Memory B cell (primary cell): Measurements from ENCODE around the gene TRAPPC6A.

Experiments used
- ATAC-seq: fragments of 150-1000 bp; cut with Tn5 transposase; 2 replicates; pipeline ENCODE4 v1.10.0; 2021; ENCODE audit warnings: low read depth, mild to moderate bottlenecking, moderate library complexity
- DNase-seq, 2 donors: peaks; one replicate each; pipeline ENCODE4 v3.0.0; 2022; ENCODE audit warnings: low spot score in 2 of 2
- H3K27ac Mint-ChIP-seq: one replicate; pipeline ENCODE4 v1.8.0; 2022; ENCODE audit warnings: mild to moderate bottlenecking, moderate library complexity, mixed read lengths
- H3K27me3 Mint-ChIP-seq: one replicate; pipeline ENCODE4 v1.8.0; 2022; ENCODE audit warnings: mixed read lengths
- H3K36me3 Mint-ChIP-seq: one replicate; pipeline ENCODE4 v1.8.0; 2022; ENCODE audit warnings: mild to moderate bottlenecking, mixed read lengths
- H3K4me1 Mint-ChIP-seq: one replicate; pipeline ENCODE4 v1.8.0; 2022; ENCODE audit warnings: mixed read lengths
- H3K4me3 Mint-ChIP-seq: one replicate; pipeline ENCODE4 v1.8.0; 2022; ENCODE audit warnings: mild to moderate bottlenecking, moderate library complexity, mixed read lengths
- H3K9me3 Mint-ChIP-seq: one replicate; pipeline ENCODE4 v1.8.0; 2022; ENCODE audit warnings: mixed read lengths

The TRAPPC6A gene

DNA sequence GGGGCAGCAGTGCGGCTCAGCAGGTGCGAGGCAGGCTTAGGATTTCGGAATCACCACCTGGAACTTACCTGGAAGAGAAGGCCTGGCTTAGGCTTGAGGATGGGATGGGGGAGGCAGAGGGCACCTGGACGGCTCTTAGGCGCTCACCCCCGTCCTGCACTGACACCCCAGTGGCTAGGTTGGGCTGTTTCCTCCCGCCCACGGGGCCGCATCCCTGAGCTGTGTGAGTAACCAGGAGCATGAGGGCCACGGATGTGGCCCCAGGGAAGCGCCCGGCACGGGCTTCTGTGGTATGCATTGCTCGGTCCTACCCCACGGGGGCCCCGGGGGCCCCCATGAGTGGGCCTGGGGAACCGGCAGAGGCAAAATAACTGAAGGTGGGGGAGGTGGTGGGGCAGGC lies 14.9 kb downstream of the TRAPPC6A start:
- Mint-ChIP-seq H3K27me3 (peaks cover 18% of the 10 kb centered on the region), H3K9me3 (no peaks in the 10 kb centered on the region), H3K27ac (no peak overlapping the region), H3K4me3 (no peak overlapping the region), H3K36me3 (no peaks in the 10 kb centered on the region), H3K4me1 (peaks cover 20% of the 10 kb centered on the region)
- ATAC-seq (no peak), DNase-seq (no peak)

- Mint-ChIP-seq H3K9me3 (no peaks in the 10 kb centered on the region), H3K4me3 (no peak overlapping the region), H3K27ac (no peak overlapping the region), H3K4me1 (peaks cover 21% of the 10 kb centered on the region), H3K27me3 (peaks cover 22% of the 10 kb centered on the region), H3K36me3 (no peaks in the 10 kb centered on the region)
- ATAC-seq: no peak
- no peak for DNase-seq
Observed at GRCh38 chr19:45162608-45163143, 15.4 kb downstream of the TRAPPC6A start.

DNA sequence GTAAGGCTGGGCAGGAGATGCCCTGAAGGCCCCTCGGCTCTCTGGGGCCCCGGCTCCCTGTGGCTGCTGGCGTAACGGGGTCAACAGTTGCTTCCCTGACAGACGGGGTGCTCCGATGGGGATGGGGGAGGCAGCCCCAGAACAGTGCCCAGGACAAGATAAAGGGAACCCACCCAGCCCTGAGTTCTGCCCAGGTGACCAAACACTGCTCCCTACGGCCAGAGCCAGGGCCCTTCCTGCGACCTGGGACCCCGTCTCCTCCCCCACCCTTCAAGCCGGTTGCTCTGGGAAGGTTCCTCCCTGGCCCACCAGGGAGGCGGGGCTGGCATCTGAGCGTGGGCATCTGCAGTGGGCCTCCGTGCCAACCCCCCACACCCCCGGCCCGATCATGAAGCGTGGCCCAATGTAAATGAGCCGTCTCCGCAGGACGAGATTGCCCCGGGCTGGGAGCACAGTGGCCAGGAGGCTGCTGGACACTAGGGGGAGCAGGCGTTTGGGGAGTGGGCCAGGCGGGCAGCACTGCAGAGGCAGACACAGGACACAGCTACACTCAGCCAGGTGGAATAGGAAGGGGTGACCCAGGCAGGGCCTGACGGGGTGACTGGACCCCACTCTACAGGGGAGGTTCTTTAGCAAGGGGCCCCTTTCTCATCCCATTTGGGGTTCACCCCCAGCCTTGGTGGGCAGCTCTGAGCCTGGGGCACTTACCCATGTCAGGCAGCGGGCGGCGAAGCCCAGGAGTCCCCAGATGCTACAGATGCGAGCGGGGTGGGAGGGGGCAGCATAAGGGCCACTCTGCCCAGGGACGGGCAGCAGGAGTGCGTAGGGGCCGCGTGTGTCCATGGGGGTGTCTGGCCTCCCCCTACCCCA lies 16.1 kb downstream of the TRAPPC6A start:
- Mint-ChIP-seq H3K36me3 (no peaks in the 10 kb centered on the region), H3K4me1 (peaks cover 21% of the 10 kb centered on the region), H3K27ac (no peak overlapping the region)

GRCh38 chr19:45160870-45161737 lies 16.9 kb downstream of the TRAPPC6A start, which contains the start of gene NKPD1:
Gene NKPD1, minus strand, starts transcription at chr19:45160982. Its CDS starts 832 bp downstream, at chr19:45160150.
- ATAC-seq (no peak), DNase-seq (no peak)
- Mint-ChIP-seq H3K9me3 (no peaks in the 10 kb centered on the region), H3K4me1 (peaks cover 21% of the 10 kb centered on the region), H3K27me3 (peaks cover 27% of the 10 kb centered on the region), H3K36me3 (no peaks in the 10 kb centered on the region), H3K4me3 (no peak within 1 kb of the TSS), H3K27ac (no peak within 1 kb of the TSS)

More for the DNA sequence above, 16.1 kb downstream of the TRAPPC6A start:
- H3K9me3 Mint-ChIP-seq: no peaks in the 10 kb centered on the region
- no peak overlapping the region for H3K4me3 Mint-ChIP-seq
- ATAC-seq: no peak
- H3K27me3 Mint-ChIP-seq: peaks cover 26% of the 10 kb centered on the region
- DNase-seq: no peak

DNA sequence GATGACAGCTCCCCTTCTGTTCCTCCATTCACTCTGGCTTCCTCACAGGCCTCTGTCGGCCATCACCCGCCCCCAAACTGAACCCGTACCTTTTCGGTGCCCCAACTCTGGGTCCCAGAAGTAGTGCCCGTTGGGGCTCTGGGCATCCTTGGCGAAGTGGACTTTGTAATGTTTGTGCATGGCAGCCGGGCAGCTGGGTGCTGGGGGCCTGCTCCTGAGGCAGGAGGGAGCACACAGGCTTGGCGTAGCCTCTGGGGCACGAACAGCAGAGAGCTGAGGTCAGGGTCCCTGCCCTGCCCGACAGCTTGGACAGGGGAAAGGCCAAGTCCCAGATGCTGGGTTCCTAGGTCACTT lies 18.1 kb downstream of the TRAPPC6A start:
- Mint-ChIP-seq H3K27me3 (peaks cover 29% of the 10 kb centered on the region), H3K9me3 (no peaks in the 10 kb centered on the region), H3K27ac (no peak overlapping the region), H3K4me3 (no peak overlapping the region), H3K4me1 (peaks cover 18% of the 10 kb centered on the region), H3K36me3 (no peaks in the 10 kb centered on the region)
- no peak for DNase-seq
- ATAC-seq: no peak

GRCh38 chr19:45159210-45159970 lies 18.6 kb downstream of the TRAPPC6A start:
- peaks cover 31% of the 10 kb centered on the region for H3K27me3 Mint-ChIP-seq
- no peak overlapping the region for H3K4me3 Mint-ChIP-seq
- no peaks in the 10 kb centered on the region for H3K9me3 Mint-ChIP-seq
- H3K27ac Mint-ChIP-seq: no peak overlapping the region
- DNase-seq: no peak
- ATAC-seq: no peak
- peaks cover 16% of the 10 kb centered on the region for H3K4me1 Mint-ChIP-seq
- no peaks in the 10 kb centered on the region for H3K36me3 Mint-ChIP-seq

GRCh38 chr19:45158503-45159209 lies 19.4 kb downstream of the TRAPPC6A start:
- H3K27ac Mint-ChIP-seq: no peak overlapping the region
- peaks cover 16% of the 10 kb centered on the region for H3K4me1 Mint-ChIP-seq
- H3K27me3 Mint-ChIP-seq: peaks cover 36% of the 10 kb centered on the region
- ATAC-seq (no peak), DNase-seq (no peak)
- H3K4me3 Mint-ChIP-seq: no peak overlapping the region
- H3K9me3 Mint-ChIP-seq: no peaks in the 10 kb centered on the region
- H3K36me3 Mint-ChIP-seq: no peaks in the 10 kb centered on the region

DNA sequence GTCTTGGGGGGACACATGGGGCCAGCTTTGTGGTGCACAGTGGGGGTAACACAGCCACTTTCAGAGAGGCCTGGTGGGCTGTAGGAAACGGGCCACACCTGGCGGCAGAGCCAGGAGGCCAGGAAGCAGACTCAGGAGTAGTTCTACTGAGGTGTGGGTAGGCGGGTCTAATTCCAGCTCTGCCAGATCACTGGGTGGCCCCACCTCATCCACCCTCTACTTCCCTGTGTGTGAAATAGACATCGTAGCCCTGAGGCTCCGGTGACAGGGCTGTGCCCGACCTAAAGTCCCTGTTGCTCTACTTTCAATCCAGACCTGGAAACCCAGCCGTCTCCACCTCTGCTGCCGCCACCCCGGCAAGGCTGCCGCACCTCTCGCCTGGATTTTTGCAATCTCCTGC lies 21.3 kb downstream of the TRAPPC6A start:
- peaks cover 39% of the 10 kb centered on the region for H3K27me3 Mint-ChIP-seq
- no peak for ATAC-seq

DNA sequence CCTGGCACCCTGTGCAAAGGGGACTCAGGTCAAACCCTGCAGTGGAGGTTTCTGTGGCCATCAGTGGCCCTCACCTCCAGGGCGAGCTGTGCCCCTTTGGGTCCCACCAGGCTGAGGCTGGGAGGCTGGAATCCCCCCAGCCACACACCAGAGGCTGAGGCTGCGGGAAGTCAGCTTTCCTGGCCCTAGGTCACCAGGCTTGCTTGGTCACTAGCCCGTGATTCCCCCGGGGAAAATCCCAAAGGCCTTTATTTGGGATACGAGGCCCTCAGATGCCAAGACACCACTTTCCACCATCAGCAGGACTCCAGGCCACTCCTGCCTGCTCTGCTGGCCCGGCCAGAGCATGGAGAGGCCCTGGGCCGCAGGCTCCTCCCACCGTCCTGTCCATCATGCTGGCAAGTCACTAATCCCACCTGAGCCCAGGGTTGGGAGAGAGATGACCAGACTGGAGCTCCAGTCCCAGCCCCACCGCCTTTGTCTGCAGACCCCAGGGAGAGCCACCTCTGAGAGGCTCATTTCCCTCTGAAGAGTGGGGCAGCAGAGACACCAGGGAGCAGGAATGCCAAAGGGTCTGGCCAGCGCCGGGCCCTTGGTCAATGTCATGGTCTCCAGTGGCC lies 21.9 kb downstream of the TRAPPC6A start:
- H3K4me1 Mint-ChIP-seq: peaks cover 24% of the 10 kb centered on the region
- no peak overlapping the region for H3K4me3 Mint-ChIP-seq
- H3K9me3 Mint-ChIP-seq: no peaks in the 10 kb centered on the region
- H3K27me3 Mint-ChIP-seq: peaks cover 42% of the 10 kb centered on the region
- no peak overlapping the region for H3K27ac Mint-ChIP-seq
- DNase-seq (no peak), ATAC-seq (no peak)
- H3K36me3 Mint-ChIP-seq: no peaks in the 10 kb centered on the region

More for the DNA sequence above, 21.3 kb downstream of the TRAPPC6A start:
- Mint-ChIP-seq H3K36me3 (no peaks in the 10 kb centered on the region), H3K27ac (no peak overlapping the region), H3K4me1 (peaks cover 19% of the 10 kb centered on the region), H3K4me3 (no peak overlapping the region), H3K9me3 (no peaks in the 10 kb centered on the region)
- no peak for DNase-seq

- H3K27me3 Mint-ChIP-seq: peaks cover 33% of the 10 kb centered on the region
- ATAC-seq: no peak
- DNase-seq: no peak
- no peak overlapping the region for H3K27ac Mint-ChIP-seq
- H3K9me3 Mint-ChIP-seq: no peaks in the 10 kb centered on the region
- peak overlapping the region; percentile 84 for H3K4me3 Mint-ChIP-seq
- peaks cover 22% of the 10 kb centered on the region for H3K4me1 Mint-ChIP-seq
- no peaks in the 10 kb centered on the region for H3K36me3 Mint-ChIP-seq
Observed at GRCh38 chr19:45154064-45154827, 23.8 kb downstream of the TRAPPC6A start.

DNA sequence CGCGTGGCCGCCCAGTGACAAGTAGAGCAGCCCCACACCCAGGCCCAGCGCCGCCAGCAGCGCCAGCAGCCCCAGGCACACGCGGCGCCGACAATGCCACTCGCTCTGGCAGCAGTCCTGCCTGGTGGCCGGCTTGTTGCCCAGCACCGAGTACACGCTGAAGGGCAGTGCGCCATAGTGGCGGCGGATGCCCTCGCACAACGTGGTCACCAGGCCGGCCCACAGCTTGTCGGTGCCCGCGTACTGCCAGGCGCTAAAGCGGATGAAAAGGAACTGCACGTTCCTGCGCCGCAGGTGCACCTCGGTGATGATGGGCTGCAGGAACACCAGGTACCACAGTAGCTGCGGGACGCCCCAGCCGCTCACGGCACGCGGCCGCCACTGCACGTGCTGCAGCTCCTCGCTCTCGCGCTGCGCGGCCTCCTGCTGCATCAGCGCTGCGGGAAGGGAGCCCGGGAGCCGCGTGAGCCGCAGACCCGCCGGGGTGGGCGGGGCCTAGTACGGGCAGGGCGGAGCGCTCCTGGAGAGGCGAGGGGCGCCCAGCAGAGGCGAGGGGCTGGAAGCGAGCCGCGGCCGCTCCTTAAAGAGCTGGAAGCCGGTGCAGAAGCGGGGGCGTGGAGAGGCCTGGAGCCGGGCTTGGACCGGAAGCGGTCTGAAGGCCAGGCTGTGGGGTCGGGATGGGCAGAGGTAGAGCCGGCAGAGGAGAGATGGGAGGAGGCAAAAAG lies 24.5 kb downstream of the TRAPPC6A start:
- Mint-ChIP-seq H3K36me3 (no peaks in the 10 kb centered on the region), H3K4me1 (peaks cover 22% of the 10 kb centered on the region), H3K27ac (no peak overlapping the region), H3K27me3 (peaks cover 30% of the 10 kb centered on the region), H3K4me3 (peak overlapping the region; percentile 84), H3K9me3 (no peaks in the 10 kb centered on the region)
- DNase-seq: peak; percentile 24 to 32
- ATAC-seq: peak; percentile 46
